Measurements from ENCODE around the gene MTNR1A. TPM values are rescaled to one million over a fixed set of nuclear protein-coding genes. Genes with fewer than 3 reads are reported as not detected.

The MTNR1A gene
- total and polyA plus RNA-seq, 9 of the 15 experiments (the other 6 are each of a cell fraction or from before 2014, with no cell fraction given): 0.09 to 0.12 (median 0.10) TPM; not detected in 5

GRCh38 chr4:186592445-186592844 lies 37.1 kb upstream of the MTNR1A start:
- in situ Hi-C loops (cut with MboI) (loop anchor here (10.0 kb wide), 1 partner anchor 298 kb away; no protein-coding TSS in a partner anchor), intact Hi-C loops (cut with micrococcal nuclease) (no loop called here)
- ATAC-seq (no peak), FAIRE-seq (no peak), DNase-seq (ENCODE audit: extremely low read depth in 1 of 4, low spot score in 3 of 4) (no peak)
- WGBS (ENCODE audit: insufficient coverage, low coverage, missing lambda C conversion rate): 67% methylated on average over 8 of the region's 8 CpGs
- ChIA-PET CTCF (ENCODE audit: low intra/inter-chr PET ratio) (no interaction called here), POLR2A (interaction anchor here (0.6 to 0.8 kb wide), 2 partner anchors 23 to 500 kb away, joined by 3 read pairs; no protein-coding TSS in a partner anchor)
- Histone ChIP-seq H3K4me3 (no peak overlapping the region), H2AFZ (ENCODE audit: low read depth, low read length) (no peak overlapping the region), H3K79me2 (ENCODE audit: control insufficient read depth, insufficient read depth, low read length) (no peaks in the 10 kb centered on the region), H3K27ac (ENCODE audit: extremely low read depth, low read depth, low read length) (no peak overlapping the region), H3K9me1 (ENCODE audit: control insufficient read depth, insufficient read depth, low read length) (no peaks in the 10 kb centered on the region), H3K36me3 (ENCODE audit: control insufficient read depth, insufficient read depth, low read length) (peaks cover 22% of the 10 kb centered on the region), H4K20me1 (replicated peaks; ENCODE audit: control insufficient read depth, insufficient read depth, low read length) (no peaks in the 10 kb centered on the region), H3K4me2 (ENCODE audit: insufficient read depth, low read length) (no peak overlapping the region), H3K4me1 (replicated peaks in 1 of 2; ENCODE audit: control insufficient read depth in 2 of 2, insufficient read depth in 2 of 2, low read length in 2 of 2) (no peaks in the 10 kb centered on the region), H3K27me3 (ENCODE audit: control insufficient read depth in 2 of 2, insufficient read depth in 2 of 2, low read length in 2 of 2) (no peaks in the 10 kb centered on the region), H3K9me3 (replicated peaks; ENCODE audit: control insufficient read depth, insufficient read depth, low read depth, low read length) (no peaks in the 10 kb centered on the region), H3K9ac (ENCODE audit: insufficient read depth in 1 of 2, low read depth in 2 of 2, low read length in 2 of 2) (no peak overlapping the region)
- TF ChIP-seq CBX1 (IDR thresholded peaks at IDR 0.05; ENCODE audit: low read depth): no peak
- no peak for TF ChIP-seq KDM4B (IDR thresholded peaks at IDR 0.05; ENCODE audit: borderline replicate concordance in 2 of 2, low read depth in 1 of 2)
- no peak for TF ChIP-seq PHTF2 (CRISPR knock-in tag; IDR thresholded peaks at IDR 0.05)
- no TSS peak for BruUV-seq (replicated peaks)

- in situ Hi-C loops (cut with MboI): loop anchor here (10.0 kb wide), 1 partner anchor 297 kb away; no protein-coding TSS in a partner anchor
- no peaks in the 10 kb centered on the region for H4K20me1 ChIP-seq (replicated peaks; ENCODE audit: control insufficient read depth, insufficient read depth, low read length)
- ChIA-PET POLR2A (interaction anchor here (0.7 kb wide), 1 partner anchor 196 kb away, joined by 3 read pairs; no protein-coding TSS in a partner anchor), CTCF (ENCODE audit: low intra/inter-chr PET ratio) (no interaction called here)
- DNase-seq (ENCODE audit: extremely low read depth in 1 of 4, low spot score in 3 of 4) (no peak), FAIRE-seq (peak; percentile 35), ATAC-seq (no peak)
- no peak overlapping the region for H3K4me2 ChIP-seq (ENCODE audit: insufficient read depth, low read length)
- peaks cover 18% of the 10 kb centered on the region for H3K36me3 ChIP-seq (ENCODE audit: control insufficient read depth, insufficient read depth, low read length)
- H3K27ac ChIP-seq (ENCODE audit: extremely low read depth, low read depth, low read length): no peak overlapping the region
- no peaks in the 10 kb centered on the region for H3K27me3 ChIP-seq (ENCODE audit: control insufficient read depth in 2 of 2, insufficient read depth in 2 of 2, low read length in 2 of 2)
- intact Hi-C loops (cut with micrococcal nuclease): no loop called here
- no peaks in the 10 kb centered on the region for H3K79me2 ChIP-seq (ENCODE audit: control insufficient read depth, insufficient read depth, low read length)
- H3K4me3 ChIP-seq: no peak overlapping the region
- H3K9me1 ChIP-seq (ENCODE audit: control insufficient read depth, insufficient read depth, low read length): no peaks in the 10 kb centered on the region
- 52% methylated on average over 6 of the region's 6 CpGs for WGBS (ENCODE audit: insufficient coverage, low coverage, missing lambda C conversion rate)
- H2AFZ ChIP-seq (ENCODE audit: low read depth, low read length): no peak overlapping the region
- H3K4me1 ChIP-seq (replicated peaks in 1 of 2; ENCODE audit: control insufficient read depth in 2 of 2, insufficient read depth in 2 of 2, low read length in 2 of 2): no peaks in the 10 kb centered on the region
- no peaks in the 10 kb centered on the region for H3K9me3 ChIP-seq (replicated peaks; ENCODE audit: control insufficient read depth, insufficient read depth, low read depth, low read length)
- BruUV-seq (replicated peaks): no TSS peak
- no peak overlapping the region for H3K9ac ChIP-seq (ENCODE audit: insufficient read depth in 1 of 2, low read depth in 2 of 2, low read length in 2 of 2)
- TF ChIP-seq PTBP1 (IDR thresholded peaks at IDR 0.05; ENCODE audit: low read depth, low read length): no peak
- no peak for TF ChIP-seq PREB (CRISPR knock-in tag; IDR thresholded peaks at IDR 0.05)
- no peak for TF ChIP-seq ZMIZ1 (IDR thresholded peaks at IDR 0.05; ENCODE audit: low read depth in 2 of 2, low read length in 2 of 2)
- no peak for TF ChIP-seq ZNF445 (CRISPR knock-in tag; IDR thresholded peaks at IDR 0.05; ENCODE audit: low read depth)
- TF ChIP-seq ZNF146 (CRISPR knock-in tag; IDR thresholded peaks at IDR 0.05; ENCODE audit: unreplicated experiment): no peak
- no peak for TF ChIP-seq NCOR1 (IDR thresholded peaks at IDR 0.05)
- TF ChIP-seq XRCC4 (IDR thresholded peaks at IDR 0.05; ENCODE audit: extremely low read depth, insufficient read depth, insufficient read length): no peak
- no peak for TF ChIP-seq ZNF780A (CRISPR knock-in tag; IDR thresholded peaks at IDR 0.05)
- no peak for TF ChIP-seq HCFC1 (IDR thresholded peaks at IDR 0.05; ENCODE audit: low read depth, low read length)
These were observed 36.3 kb upstream of the MTNR1A start for GRCh38 chr4:186591651-186592050.
